H9 (cell line): Measurements from ENCODE around the gene OR10W1. TPM values are rescaled to one million over a fixed set of nuclear protein-coding genes. Genes with fewer than 3 reads are reported as not detected.

Experiments
- DNase-seq: peaks from one replicate; pipeline ENCODE4 v3.0.0-alpha.2; 2017
- H2AFZ ChIP-seq: one replicate; pipeline ENCODE4 v1.6.1; 2013; ENCODE audit warnings: mild to moderate bottlenecking, low read length, control low read depth, moderate library complexity
- H2AK5ac ChIP-seq: 2 replicates; pipeline ENCODE4 v1.6.1; 2013; ENCODE audit warnings: low read length, control low read depth, mixed read lengths; ENCODE audit not compliant: insufficient read length
- H2BK120ac ChIP-seq: one replicate; pipeline ENCODE4 v1.6.1; 2013; ENCODE audit warnings: low read depth, mild to moderate bottlenecking, low read length, control low read depth, inconsistent platforms; ENCODE audit not compliant: poor library complexity, severe bottlenecking
- H2BK12ac ChIP-seq: 2 replicates; pipeline ENCODE4 v1.6.1; 2013; ENCODE audit warnings: low read length, control low read depth, mixed read lengths, low read depth; ENCODE audit not compliant: insufficient read length
- H2BK15ac ChIP-seq: 2 replicates; pipeline ENCODE4 v1.6.1; 2013; ENCODE audit warnings: low read depth, low read length, control low read depth
- H2BK20ac ChIP-seq: one replicate; pipeline ENCODE4 v1.6.1; 2013; ENCODE audit warnings: low read depth, mild to moderate bottlenecking, low read length, control low read depth, inconsistent platforms; ENCODE audit not compliant: poor library complexity, severe bottlenecking
- H2BK5ac ChIP-seq: 2 replicates; pipeline ENCODE4 v1.6.1; 2013; ENCODE audit warnings: low read length, control low read depth, mixed read lengths; ENCODE audit not compliant: insufficient read length
- H3K14ac ChIP-seq: 2 replicates; pipeline ENCODE4 v1.6.1; 2013; ENCODE audit warnings: low read length, control low read depth; ENCODE audit not compliant: insufficient read depth
- H3K18ac ChIP-seq: 2 replicates; pipeline ENCODE4 v1.6.1; 2013; ENCODE audit warnings: low read depth, mild to moderate bottlenecking, mixed read lengths, low read length, control low read depth; ENCODE audit not compliant: insufficient read length
- H3K23ac ChIP-seq: 2 replicates; pipeline ENCODE4 v1.6.1; 2013; ENCODE audit warnings: low read length, control low read depth, mixed read lengths, low read depth; ENCODE audit not compliant: insufficient read length
- H3K23me2 ChIP-seq: 2 replicates; pipeline ENCODE4 v1.6.1; 2013; ENCODE audit warnings: low read depth, mild to moderate bottlenecking, mixed read lengths, low read length, control low read depth; ENCODE audit not compliant: insufficient read length, poor library complexity, severe bottlenecking
- H3K27ac ChIP-seq: 2 replicates; pipeline ENCODE4 v1.5.1; 2013; ENCODE audit warnings: low read length, control low read depth, mixed read lengths, low read depth; ENCODE audit not compliant: insufficient read length
- H3K27me3 ChIP-seq: 2 replicates; pipeline ENCODE4 v1.6.1; 2013; ENCODE audit warnings: low read length, control low read depth, inconsistent platforms; ENCODE audit not compliant: insufficient read depth
- H3K4ac ChIP-seq: 2 replicates; pipeline ENCODE4 v1.6.1; 2013; ENCODE audit warnings: low read depth, mild to moderate bottlenecking, control low read depth, inconsistent platforms, low read length, moderate library complexity
- H3K4me1 ChIP-seq: 2 replicates; pipeline ENCODE4 v1.6.1; 2013; ENCODE audit warnings: low read length, control low read depth, inconsistent platforms; ENCODE audit not compliant: insufficient read depth
- H3K4me2 ChIP-seq: 2 replicates; pipeline ENCODE4 v1.6.1; 2013; ENCODE audit warnings: low read length, control low read depth, mixed read lengths; ENCODE audit not compliant: insufficient read length, insufficient read depth
- H3K56ac ChIP-seq: 2 replicates; pipeline ENCODE4 v1.6.1; 2013; ENCODE audit warnings: low read depth, mild to moderate bottlenecking, mixed read lengths, low read length, control low read depth; ENCODE audit not compliant: insufficient read length
- H3K79me1 ChIP-seq: 2 replicates; pipeline ENCODE4 v1.6.1; 2013; ENCODE audit warnings: low read depth, mild to moderate bottlenecking, moderate library complexity, low read length, control low read depth, inconsistent platforms; ENCODE audit not compliant: insufficient read depth, poor library complexity, severe bottlenecking
- H3K79me2 ChIP-seq: 2 replicates; pipeline ENCODE4 v1.6.1; 2013; ENCODE audit warnings: low read length, control low read depth, inconsistent platforms; ENCODE audit not compliant: insufficient read depth
- H3K9ac ChIP-seq: 2 replicates; pipeline ENCODE4 v1.6.1; 2013; ENCODE audit warnings: low read length, control low read depth, mixed read lengths; ENCODE audit not compliant: insufficient read length; ENCODE audit errors: extremely low read depth
- H3K9me3 ChIP-seq: one replicate; pipeline ENCODE4 v1.6.1; 2013; ENCODE audit warnings: low read depth, low read length, inconsistent platforms; ENCODE audit not compliant: control insufficient read depth
- H3T11ph ChIP-seq: one replicate; pipeline ENCODE4 v1.6.1; 2013; ENCODE audit warnings: mild to moderate bottlenecking, low read length, control low read depth, inconsistent platforms
- H4K20me1 ChIP-seq: one replicate; pipeline ENCODE4 v1.6.1; 2013; ENCODE audit not compliant: control insufficient read depth, insufficient read length, insufficient read depth
- H4K5ac ChIP-seq: 2 replicates; pipeline ENCODE4 v1.6.1; 2013; ENCODE audit warnings: low read depth, mild to moderate bottlenecking, mixed read lengths, low read length, control low read depth; ENCODE audit not compliant: insufficient read length
- H4K8ac ChIP-seq: replicated peaks from 2 replicates; pipeline ENCODE4 v1.6.1; 2013; ENCODE audit warnings: low read length, control low read depth, mixed read lengths, low read depth; ENCODE audit not compliant: insufficient read length
- H4K91ac ChIP-seq: 2 replicates; pipeline ENCODE4 v1.6.1; 2013; ENCODE audit warnings: low read depth, mild to moderate bottlenecking, moderate library complexity, mixed read lengths, low read length, control low read depth; ENCODE audit not compliant: insufficient read length
- H3K27ac Mint-ChIP-seq, 3 experiments: 2 replicates in 2 of 3; 3 replicates in 1 of 3; pipeline ENCODE4 v1.8.0; 2020 to 2021; ENCODE audit warnings: mixed read lengths in 3 of 3, mild to moderate bottlenecking in 1 of 3, moderate library complexity in 1 of 3
- H3K27me3 Mint-ChIP-seq: 2 replicates; pipeline ENCODE4 v1.8.0; 2021; ENCODE audit warnings: low read depth, mild to moderate bottlenecking, moderate library complexity, mixed read lengths
- H3K36me3 Mint-ChIP-seq, 3 experiments: 2 replicates in 2 of 3; 3 replicates in 1 of 3; pipeline ENCODE4 v1.8.0; 2020 to 2021; ENCODE audit warnings: low read depth in 3 of 3, mixed read lengths in 3 of 3; ENCODE audit not compliant: insufficient read depth in 1 of 3
- H3K4me1 Mint-ChIP-seq, 2 experiments: 2 replicates each; pipeline ENCODE4 v1.8.0; 2020; ENCODE audit warnings: mixed read lengths in 2 of 2
- H3K4me3 Mint-ChIP-seq, 2 experiments: 2 replicates in 1 of 2; 3 replicates in 1 of 2; pipeline ENCODE4 v1.8.0; 2020 to 2021; ENCODE audit warnings: mild to moderate bottlenecking in 2 of 2, mixed read lengths in 2 of 2, moderate library complexity in 1 of 2
- H3K9me3 Mint-ChIP-seq, 2 experiments: 2 replicates in 1 of 2; 3 replicates in 1 of 2; pipeline ENCODE4 v1.8.0; 2020; ENCODE audit warnings: mild to moderate bottlenecking in 2 of 2, mixed read lengths in 2 of 2, moderate library complexity in 1 of 2
- CTCF ChIP-seq: fragments of 200-600 bp; sonication (generic); conservative IDR thresholded peaks from 3 replicates; pipeline ENCODE4 v1.8.0; 2021; ENCODE audit warnings: antibody characterized with exemption, mild to moderate bottlenecking
- WGBS: extraction: QIAGEN DNeasy Blood & Tissue Kit; methylation state at CpG from one replicate; pipeline ENCODE4 v1.1.7; 2013; ENCODE audit warnings: missing lambda C conversion rate, low lambda C conversion rate, mixed read lengths; ENCODE audit not compliant: insufficient read length; ENCODE audit errors: extremely low coverage; 5-methylcytosine and 5-hydroxymethylcytosine counted together
- total RNA-seq: library from RNA; stranded (reverse); gene quantifications from 2 replicates; pipeline ENCODE4 v1.2.1, GENCODE V29; 2021

OR10W1 gene
- total RNA-seq, 1 experiment from 2014 or later: not detected

- H3K36me3 Mint-ChIP-seq: peaks cover 0 to 9% (median 0%) of the 10 kb centered on the region in 3 experiments; a peak in 3 of 7 replicates
- H4K8ac ChIP-seq: no peak overlapping the region
- H4K91ac ChIP-seq: no peak overlapping the region
- no peak overlapping the region for H2BK15ac ChIP-seq
- H3K27ac ChIP-seq: no peak overlapping the region
- no peak overlapping the region for H3K4me3 Mint-ChIP-seq
- peaks cover 8 to 13% of the 10 kb centered on the region in 2 experiments; a peak in 4 of 5 replicates for H3K9me3 Mint-ChIP-seq
- H3K9ac ChIP-seq: no peak overlapping the region
- H3K18ac ChIP-seq: no peak overlapping the region
- no peaks in the 10 kb centered on the region for H3K23me2 ChIP-seq
- no peak overlapping the region for H2AK5ac ChIP-seq
- no peak overlapping the region for H2BK20ac ChIP-seq
- no peak overlapping the region for H3K14ac ChIP-seq
- WGBS: no CpG with 5 or more reads among the region's 4 CpGs
- H2BK120ac ChIP-seq: no peak overlapping the region
- no peaks in the 10 kb centered on the region for H4K20me1 ChIP-seq
- peaks cover 4% of the 10 kb centered on the region for H3K27me3 Mint-ChIP-seq
- no peak overlapping the region for H2AFZ ChIP-seq
- no peak overlapping the region for H4K5ac ChIP-seq
- no peak overlapping the region for H3K56ac ChIP-seq
- no peaks in the 10 kb centered on the region for H3K4me1 ChIP-seq
- H3K4ac ChIP-seq: no peak overlapping the region
- no peaks in the 10 kb centered on the region for H3K9me3 ChIP-seq
- TF ChIP-seq CTCF: no peak
- no peaks in the 10 kb centered on the region for H3K79me1 ChIP-seq
- peaks cover 0 to 2% of the 10 kb centered on the region in 2 experiments; a peak in 1 of 4 replicates for H3K4me1 Mint-ChIP-seq
- H3T11ph ChIP-seq: no peak overlapping the region
- no peak for DNase-seq
- H3K23ac ChIP-seq: no peak overlapping the region
- H3K27me3 ChIP-seq: no peaks in the 10 kb centered on the region
- no peaks in the 10 kb centered on the region for H3K79me2 ChIP-seq
- H2BK5ac ChIP-seq: no peak overlapping the region
- H3K27ac Mint-ChIP-seq: no peak overlapping the region
- no peak overlapping the region for H2BK12ac ChIP-seq
- H3K4me2 ChIP-seq: no peak overlapping the region
Observed at GRCh38 chr11:58289266-58289665, 21.2 kb upstream of the OR10W1 start.
